ENCODE measurements around the gene CCNY. TPM values are rescaled to one million over a fixed set of nuclear protein-coding genes. Genes with fewer than 3 reads are reported as not detected.

The CCNY gene
- total RNA-seq, 4 donors from 2014 or later: 23.9 to 68.1 (median 39.5) TPM

DNA sequence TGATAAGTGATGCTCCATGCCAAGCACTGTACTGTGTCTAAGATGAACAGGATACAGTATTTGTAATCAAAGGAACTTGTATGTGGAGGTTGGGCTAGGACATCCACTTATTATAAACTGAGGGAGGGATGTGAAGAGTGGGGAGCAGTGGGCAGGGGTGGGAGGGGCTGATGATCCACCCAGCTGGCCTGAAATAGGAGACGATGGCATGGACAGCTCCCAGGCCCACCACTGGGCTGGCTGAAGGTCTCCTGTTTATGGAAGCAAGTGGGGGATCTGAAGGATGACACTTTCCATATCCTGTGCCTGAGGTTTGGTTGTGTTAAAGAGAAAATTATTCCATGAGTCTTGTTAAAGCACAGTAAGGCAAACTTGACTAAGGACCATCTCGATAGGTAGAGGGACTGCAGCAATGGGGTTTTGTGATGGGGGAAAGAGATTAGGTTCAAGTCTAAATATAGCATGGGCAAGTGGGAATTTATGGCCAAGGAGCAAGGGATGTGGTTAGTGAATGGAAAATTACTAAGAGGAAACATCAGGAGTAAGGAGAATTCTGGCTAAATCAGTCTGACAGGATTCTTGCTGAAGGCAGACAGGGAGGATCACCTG lies 124.6 kb downstream of the CCNY start:
- DNase-seq (no peak), ATAC-seq (no peak)
- intact Hi-C loops (cut with DNase I; ENCODE audit: low total_unique reads) (no loop called here), in situ Hi-C loops (cut with MboI; ENCODE audit: low sequenced_read_pairs in 4 of 4) (no loop called here)
- Histone ChIP-seq H3K4me1 (peaks cover 87 to 90% of the 10 kb centered on the region in 2 donors), H3K27ac (peak overlapping the region in 2 of 4 donors; percentile 4 to 58), H3K27me3 (no peaks in the 10 kb centered on the region), H3K9me3 (no peaks in the 10 kb centered on the region), H3K36me3 (no peaks in the 10 kb centered on the region), H3K4me3 (no peak overlapping the region)
- TF ChIP-seq, protein P1, sequence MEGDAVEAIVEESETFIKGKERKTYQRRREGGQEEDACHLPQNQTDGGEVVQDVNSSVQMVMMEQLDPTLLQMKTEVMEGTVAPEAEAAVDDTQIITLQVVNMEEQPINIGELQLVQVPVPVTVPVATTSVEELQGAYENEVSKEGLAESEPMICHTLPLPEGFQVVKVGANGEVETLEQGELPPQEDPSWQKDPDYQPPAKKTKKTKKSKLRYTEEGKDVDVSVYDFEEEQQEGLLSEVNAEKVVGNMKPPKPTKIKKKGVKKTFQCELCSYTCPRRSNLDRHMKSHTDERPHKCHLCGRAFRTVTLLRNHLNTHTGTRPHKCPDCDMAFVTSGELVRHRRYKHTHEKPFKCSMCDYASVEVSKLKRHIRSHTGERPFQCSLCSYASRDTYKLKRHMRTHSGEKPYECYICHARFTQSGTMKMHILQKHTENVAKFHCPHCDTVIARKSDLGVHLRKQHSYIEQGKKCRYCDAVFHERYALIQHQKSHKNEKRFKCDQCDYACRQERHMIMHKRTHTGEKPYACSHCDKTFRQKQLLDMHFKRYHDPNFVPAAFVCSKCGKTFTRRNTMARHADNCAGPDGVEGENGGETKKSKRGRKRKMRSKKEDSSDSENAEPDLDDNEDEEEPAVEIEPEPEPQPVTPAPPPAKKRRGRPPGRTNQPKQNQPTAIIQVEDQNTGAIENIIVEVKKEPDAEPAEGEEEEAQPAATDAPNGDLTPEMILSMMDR (IDR thresholded peaks at IDR 0.05 in 4 of 5, conservative IDR thresholded peaks at IDR 0.05 in 1 of 5): no peak
- no peak for TF ChIP-seq POLR2A (IDR thresholded peaks at IDR 0.05)

DNA sequence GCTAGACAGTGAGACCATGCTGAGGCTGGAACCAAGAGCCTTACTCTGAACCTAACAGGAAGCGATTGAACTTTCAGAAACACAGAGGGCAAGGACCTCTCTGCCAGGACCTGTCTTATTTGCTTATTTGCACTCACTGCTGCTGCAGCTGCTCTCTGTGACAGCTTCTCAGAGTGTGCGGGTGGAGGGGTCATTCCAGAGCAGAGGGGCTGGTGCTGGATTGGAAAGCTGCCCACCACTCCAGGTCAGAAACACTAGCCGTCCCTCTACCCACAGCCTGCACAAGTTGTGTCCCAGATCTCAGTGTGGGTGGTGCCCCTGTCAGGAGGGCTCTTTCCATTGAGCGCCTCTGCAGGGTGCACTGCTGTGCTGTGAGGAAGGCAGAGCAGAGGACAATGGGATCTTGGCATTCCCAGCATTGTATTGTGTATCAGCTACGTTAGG lies 126.2 kb downstream of the CCNY start:
- in situ Hi-C loops (cut with MboI; ENCODE audit: low sequenced_read_pairs in 4 of 4): no loop called here
- H3K9me3 ChIP-seq: no peaks in the 10 kb centered on the region
- TF ChIP-seq, protein P1 (IDR thresholded peaks at IDR 0.05 in 4 of 5, conservative IDR thresholded peaks at IDR 0.05 in 1 of 5): no peak
- TF ChIP-seq POLR2A (IDR thresholded peaks at IDR 0.05): no peak
- peak; percentile 28 to 31 for ATAC-seq
- no peak overlapping the region for H3K4me3 ChIP-seq
- H3K27me3 ChIP-seq: no peaks in the 10 kb centered on the region
- DNase-seq: no peak
- H3K27ac ChIP-seq: peak overlapping the region in 3 of 4 donors; percentile 29 to 57 (median 46)
- H3K36me3 ChIP-seq: no peaks in the 10 kb centered on the region
- intact Hi-C loops (cut with DNase I; ENCODE audit: low total_unique reads): no loop called here
- peaks cover 87 to 91% of the 10 kb centered on the region in 2 donors for H3K4me1 ChIP-seq

DNA sequence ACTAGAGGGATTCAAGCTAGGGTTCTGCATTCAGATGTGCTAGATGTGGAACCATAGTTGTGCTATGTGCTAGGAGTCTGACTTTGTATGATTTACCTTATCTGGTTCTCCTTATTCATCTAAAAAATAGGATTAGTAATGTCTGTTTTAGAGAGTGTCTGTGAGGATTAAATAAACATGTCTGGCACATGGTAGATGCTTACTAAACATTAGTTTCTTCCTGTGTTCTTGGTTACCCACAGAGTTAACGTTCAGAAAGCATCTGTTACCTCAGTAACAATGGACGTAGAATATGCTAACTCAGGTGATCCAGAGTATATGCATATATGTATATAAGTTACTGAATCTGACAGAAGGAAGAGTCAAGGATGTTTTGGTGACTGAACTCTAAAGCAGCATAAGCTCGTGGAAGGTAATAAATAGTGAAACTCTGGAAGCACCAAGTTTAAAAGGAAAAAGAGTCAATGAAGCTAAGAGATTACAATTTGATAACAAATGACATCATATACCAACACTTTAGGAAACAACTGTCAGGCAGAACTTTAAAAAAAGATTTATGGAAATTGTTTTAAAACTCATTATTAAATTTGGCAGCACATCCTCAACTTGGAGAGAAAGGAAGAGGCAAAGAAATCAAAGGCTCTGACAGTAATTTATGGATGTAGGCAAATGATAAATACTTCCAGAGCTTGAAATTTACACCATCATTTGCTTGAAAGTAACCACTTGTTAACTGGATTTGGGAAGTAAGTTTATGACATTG lies 127.0 kb downstream of the CCNY start:
- Histone ChIP-seq H3K27me3 (no peaks in the 10 kb centered on the region), H3K9me3 (no peaks in the 10 kb centered on the region), H3K4me3 (no peak overlapping the region), H3K27ac (peak overlapping the region in 3 of 4 donors; percentile 29 to 57 (median 46)), H3K4me1 (peaks cover 82 to 90% of the 10 kb centered on the region in 2 donors), H3K36me3 (no peaks in the 10 kb centered on the region)
- DNase-seq: no peak
- no peak for ATAC-seq
- in situ Hi-C loops (cut with MboI; ENCODE audit: low sequenced_read_pairs in 4 of 4): no loop called here
- TF ChIP-seq, protein P1 (IDR thresholded peaks at IDR 0.05 in 4 of 5, conservative IDR thresholded peaks at IDR 0.05 in 1 of 5): no peak
- no peak for TF ChIP-seq POLR2A (IDR thresholded peaks at IDR 0.05)
- intact Hi-C loops (cut with DNase I; ENCODE audit: low total_unique reads): no loop called here

DNA sequence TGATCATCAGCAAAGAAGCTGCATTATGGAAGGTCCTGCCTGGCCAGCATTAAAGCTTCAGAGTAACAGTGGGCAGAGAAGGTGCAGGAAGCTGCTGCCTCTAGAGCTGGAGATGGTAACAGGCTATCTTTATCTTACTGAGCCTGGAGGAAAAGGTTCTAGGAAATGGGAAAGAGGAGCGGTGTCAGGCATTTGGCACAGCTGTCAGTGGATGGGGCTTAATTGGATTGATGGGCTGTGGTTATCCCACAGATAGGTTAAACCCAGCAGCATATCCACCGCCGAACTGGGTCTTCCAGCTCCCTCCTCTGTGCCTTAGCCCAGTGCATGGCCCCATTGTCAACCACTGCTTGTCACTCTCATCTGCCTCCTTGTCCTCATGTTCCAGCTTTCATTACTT lies 127.6 kb downstream of the CCNY start:
- intact Hi-C loops (cut with DNase I; ENCODE audit: low total_unique reads) (no loop called here), in situ Hi-C loops (cut with MboI; ENCODE audit: low sequenced_read_pairs in 4 of 4) (no loop called here)
- ATAC-seq (no peak), DNase-seq (no peak)
- TF ChIP-seq, protein P1 (IDR thresholded peaks at IDR 0.05 in 4 of 5, conservative IDR thresholded peaks at IDR 0.05 in 1 of 5): no peak
- TF ChIP-seq POLR2A (IDR thresholded peaks at IDR 0.05): no peak
- H3K27ac ChIP-seq: peak overlapping the region; percentile 11 to 57 (median 24)
- no peaks in the 10 kb centered on the region for H3K27me3 ChIP-seq
- H3K4me1 ChIP-seq: peaks cover 77 to 90% of the 10 kb centered on the region in 2 donors
- H3K9me3 ChIP-seq: no peaks in the 10 kb centered on the region
- H3K36me3 ChIP-seq: no peaks in the 10 kb centered on the region
- H3K4me3 ChIP-seq: no peak overlapping the region
